Right renal pelvis (tissue), 4 donors: ENCODE data around the gene VIT. TPM values are rescaled to one million over a fixed set of nuclear protein-coding genes. Genes with fewer than 3 reads are reported as not detected.

ENCODE experiments used
- DNase-seq, 4 donors: peaks; one replicate each; pipeline ENCODE4 v3.0.0-alpha.2; 2013; ENCODE audit warnings: low read depth in 4 of 4, low spot score in 3 of 4, missing footprints in 1 of 4
- polyA plus RNA-seq, 4 donors: library from polyadenylated mRNA; unstranded; fragments of 120-200 nt; gene quantifications; one replicate each; pipeline ENCODE4 v1.2.1, GENCODE V29; 2013; ENCODE audit not compliant: insufficient read length in 4 of 4

The VIT gene
- polyA plus RNA-seq, 4 donors = 0.07 to 0.16 TPM; not detected in 2

DNA sequence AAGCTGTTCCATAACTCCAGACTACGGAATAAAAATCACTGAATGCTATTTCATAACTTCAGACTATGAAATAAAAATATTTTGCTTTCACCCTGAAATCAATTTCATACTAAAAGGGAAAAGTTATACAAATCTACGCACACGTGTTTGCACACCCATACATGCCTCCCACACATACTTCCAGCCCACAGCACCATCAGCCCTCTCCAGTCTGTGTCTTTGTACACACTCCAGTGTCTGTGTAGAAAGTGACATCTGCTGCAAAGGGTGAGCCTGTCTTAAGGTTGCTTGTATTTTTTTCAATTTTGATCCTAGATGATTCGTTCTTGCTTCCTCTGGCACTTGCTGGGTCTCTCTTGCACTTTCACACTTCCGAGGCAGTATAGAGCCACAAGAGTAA lies 53.6 kb downstream of the VIT start:
- no peak for DNase-seq

DNA sequence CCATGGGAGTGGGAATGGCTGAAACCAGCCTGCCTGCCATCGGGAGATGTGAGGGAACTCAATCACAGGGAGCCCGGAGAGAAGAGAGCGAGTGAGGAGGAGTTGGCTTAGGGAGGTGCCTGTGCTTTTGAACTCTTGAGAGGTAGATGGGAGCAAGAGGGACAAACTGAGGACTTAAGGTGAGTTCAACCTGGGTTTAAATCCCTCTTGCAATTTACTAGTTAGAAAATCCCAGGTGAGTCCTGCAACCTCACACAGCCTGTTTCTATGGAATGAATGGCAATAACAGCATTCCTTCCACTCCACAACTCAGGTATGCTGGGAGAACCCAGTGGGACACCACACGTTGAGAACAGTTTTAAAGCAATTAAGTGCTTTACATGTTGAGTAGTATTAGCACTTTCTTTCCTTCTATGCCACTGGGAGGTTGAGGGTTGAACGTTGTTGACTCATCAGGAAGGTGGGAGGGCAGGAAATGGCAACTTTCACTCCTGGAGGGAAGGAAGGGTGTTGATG lies 57.3 kb downstream of the VIT start:
- no peak for DNase-seq

DNA sequence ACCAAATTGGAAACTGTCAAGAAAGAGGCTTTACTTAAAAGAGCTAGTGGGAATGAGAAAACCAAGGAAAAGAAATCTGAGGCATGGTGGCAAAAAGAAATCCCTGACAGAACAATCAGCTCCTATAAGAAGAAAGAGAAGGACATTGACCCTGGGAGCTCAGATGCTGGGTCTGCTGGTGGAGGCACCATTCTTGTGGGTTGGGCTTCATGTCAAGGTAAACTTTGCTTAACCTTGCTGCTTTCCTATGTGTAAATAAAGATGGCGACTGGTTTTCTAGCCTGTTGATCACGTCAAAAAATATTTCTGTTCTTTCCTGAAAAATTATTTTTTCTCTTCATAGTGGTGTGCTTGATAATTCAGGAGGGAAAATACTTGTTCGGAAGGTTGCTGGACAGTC lies 58.1 kb downstream of the VIT start:
- DNase-seq = no peak

DNA sequence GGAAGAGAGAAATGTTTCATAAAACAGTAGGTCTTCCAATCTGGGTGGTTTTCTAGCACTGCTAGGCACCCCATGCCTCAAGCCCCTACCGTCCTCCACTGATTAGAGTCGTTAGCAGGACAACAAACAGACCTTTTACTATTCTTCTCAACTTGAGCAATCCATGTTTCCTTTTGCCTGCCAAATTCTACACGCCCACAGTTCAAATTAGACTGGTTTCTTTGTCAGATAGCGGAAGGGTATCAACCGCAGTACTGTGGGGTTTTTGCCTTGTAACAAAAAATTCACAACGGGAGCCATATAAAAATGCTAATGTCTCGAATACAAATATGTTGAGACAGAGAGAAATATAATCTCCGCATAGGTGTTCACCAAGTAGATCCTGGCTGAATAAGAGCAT lies 59.9 kb downstream of the VIT start:
- no peak for DNase-seq

DNA sequence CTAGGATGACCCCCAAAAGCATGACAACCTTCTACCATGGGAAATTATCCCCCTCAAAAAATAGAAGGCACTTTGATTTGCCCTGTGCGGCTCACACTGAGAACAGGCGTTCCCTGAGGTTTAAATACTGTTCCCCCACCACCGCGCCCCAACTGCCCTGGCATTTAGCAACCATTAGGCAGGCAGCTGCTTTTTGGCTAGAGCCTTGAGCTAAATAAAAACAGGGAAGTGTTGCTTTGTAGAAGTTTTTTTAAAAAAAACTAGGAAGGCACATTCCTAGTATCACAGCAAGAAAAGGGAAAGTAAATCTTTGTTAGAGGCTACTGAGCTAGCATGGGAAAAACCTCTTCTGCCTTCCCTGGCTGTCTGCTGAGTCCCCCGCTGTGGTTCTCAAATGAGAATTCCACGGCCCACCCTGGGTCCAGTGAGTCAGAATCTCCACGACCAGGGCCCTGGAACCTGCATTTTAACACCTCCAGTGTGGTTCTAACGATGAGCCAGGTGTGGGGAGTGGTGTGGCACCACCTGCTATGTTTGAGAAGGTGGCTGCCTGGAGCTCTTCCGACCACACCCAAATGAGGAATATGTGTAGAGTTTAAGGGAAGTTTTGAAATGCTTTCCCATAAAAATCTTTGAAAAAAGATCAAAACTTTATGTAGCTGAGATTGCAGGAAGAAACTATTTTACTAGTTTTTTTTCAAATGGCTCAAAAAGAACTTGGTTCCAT lies 66.4 kb downstream of the VIT start:
- DNase-seq = no peak

DNA sequence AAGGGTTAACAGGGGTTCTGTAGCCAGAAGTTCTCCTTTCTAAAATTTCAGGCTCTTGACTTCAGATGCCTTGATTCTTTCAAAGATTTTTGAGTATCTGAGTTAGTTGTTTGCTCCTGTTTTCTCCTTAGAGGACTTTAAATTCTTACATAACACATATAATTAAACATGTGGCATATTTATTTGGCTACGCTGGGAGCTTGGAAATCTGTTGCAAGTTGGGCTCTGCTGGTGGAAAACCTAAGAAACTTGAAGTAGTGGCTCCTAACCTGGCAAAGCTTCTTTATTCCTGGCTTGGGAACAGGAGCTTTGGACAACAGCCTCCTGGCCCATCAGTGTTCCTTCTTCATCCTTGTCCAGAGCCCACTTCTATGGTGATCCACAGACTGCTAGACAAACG lies 72.6 kb downstream of the VIT start:
- DNase-seq = no peak

DNA sequence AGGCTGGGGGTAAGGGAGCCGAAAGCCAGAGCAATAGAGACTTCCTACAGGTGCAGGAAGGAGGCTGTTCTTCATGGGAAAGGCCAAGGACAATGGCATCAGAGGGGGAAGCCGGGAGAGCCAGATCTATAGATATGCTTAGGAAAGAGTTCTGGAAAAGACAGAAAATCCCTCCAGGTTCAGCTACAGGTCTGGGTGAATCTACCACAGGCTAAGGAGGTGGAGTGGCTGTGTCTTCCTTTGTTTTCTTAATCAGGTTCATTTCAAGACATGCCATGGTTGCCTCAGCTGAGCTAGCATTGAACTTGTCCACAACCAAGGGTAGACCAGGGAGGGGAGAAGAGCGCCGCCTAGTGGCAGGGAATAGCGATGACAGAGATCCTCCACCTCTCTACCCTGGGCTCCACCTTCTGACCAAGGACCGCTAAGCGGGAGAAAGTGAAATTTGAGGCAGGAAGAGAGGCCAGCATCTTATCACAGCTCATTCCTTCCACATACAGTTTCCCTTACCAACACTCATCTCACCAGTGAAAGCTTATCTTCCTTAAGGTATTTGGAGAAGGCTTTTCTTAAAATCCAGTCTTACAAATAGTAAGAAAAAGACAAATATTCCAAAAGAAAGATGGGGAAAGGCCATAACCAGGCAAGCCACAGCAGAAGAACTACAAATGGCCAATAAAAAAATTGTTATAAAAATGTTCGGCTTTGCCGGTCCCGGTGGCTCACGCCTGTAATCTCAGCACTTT lies 74.2 kb downstream of the VIT start:
- no peak for DNase-seq

DNA sequence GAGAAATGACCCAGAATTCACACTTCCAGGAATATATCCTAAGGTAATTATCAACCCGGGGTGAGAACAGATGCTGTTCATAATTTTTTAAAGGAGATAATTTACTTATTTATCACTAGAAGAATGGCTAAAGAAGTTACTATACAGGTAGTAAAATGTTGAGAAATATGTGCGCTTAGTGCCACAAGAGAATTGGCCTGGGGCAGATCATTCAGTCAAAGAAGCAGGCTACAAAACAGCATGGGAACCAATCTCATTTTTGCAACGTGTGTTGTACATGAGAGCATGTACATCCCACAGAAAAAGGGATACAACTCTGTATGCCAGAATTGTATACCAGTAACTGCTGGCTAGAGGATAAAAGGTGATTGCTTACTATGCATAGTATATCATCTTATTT lies 75.2 kb downstream of the VIT start:
- no peak for DNase-seq

DNA sequence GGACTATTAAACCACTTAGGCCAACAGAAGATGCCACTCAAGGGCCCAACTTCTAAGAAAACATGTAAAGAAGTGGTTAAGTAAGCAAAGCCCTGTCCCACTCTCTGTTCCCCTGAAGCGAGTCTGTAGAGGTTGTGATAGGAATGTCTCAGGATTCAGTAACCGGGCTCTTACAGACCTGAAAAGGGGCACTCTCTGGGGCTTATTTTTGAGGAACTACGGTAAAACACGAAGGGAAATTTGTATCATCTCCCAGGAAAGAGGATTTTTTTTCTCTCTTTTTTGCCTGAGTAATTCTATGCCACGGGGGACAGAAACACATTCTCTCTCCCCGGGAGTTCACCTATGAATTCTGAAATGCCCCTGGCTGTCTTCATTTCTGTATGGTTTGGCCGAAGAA lies 77.4 kb downstream of the VIT start:
- DNase-seq = no peak

DNA sequence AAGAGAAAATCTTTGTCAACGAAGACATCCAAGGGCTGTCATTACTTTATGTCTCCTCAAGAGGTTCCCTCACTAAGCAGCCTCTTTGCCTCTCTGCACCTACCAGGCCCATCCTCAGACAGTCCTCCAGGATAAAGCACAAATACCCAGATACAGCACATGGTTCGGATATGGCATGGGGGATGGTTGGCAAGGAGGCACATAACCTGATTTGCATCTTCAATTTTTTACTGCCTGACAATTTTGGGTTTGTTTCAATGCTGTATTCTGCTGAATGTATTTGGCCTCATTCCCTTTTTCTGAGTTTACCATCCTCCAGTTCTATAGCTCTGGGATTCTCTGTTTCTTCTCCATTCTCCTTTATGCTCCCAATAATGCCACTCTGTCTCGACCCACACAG lies 78.8 kb downstream of the VIT start:
- no peak for DNase-seq

DNA sequence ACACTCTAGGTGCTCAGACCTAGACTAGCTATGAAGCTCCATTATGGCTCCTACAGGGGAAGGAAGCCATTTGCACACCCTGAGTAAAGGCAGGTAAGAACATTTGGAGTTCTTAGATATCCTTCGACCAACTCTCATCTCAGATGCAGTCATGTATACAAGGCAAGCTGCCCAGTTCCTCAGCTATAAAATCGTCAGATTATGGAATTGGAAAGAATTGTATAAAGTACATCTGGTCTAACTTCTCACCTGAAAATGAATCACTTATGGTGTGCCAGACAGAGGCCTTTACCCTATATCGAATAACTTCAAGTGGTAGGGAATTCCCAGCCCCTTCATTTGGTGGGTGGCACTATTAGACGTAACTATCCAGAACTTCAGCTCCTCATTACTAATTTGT lies 79.3 kb downstream of the VIT start:
- DNase-seq = no peak

DNA sequence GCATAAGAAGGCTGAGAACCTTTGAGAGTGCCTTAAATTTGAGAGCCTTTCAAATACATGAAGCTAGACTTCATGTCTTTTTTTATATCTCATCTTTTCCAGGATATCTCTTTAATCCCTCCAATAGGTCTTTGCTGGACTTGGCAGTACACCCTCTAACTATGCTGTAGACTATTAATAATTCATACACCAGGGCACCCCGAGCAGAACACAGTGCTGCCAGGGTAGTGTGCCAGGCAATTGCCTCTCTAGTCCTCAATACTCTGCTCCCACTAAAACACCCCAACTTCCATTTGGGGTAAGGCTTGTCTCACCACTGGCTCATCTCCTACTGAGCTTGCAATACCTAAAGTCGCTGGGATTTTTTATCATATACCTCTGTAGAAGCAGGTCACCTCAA lies 80.8 kb downstream of the VIT start:
- no peak for DNase-seq

DNA sequence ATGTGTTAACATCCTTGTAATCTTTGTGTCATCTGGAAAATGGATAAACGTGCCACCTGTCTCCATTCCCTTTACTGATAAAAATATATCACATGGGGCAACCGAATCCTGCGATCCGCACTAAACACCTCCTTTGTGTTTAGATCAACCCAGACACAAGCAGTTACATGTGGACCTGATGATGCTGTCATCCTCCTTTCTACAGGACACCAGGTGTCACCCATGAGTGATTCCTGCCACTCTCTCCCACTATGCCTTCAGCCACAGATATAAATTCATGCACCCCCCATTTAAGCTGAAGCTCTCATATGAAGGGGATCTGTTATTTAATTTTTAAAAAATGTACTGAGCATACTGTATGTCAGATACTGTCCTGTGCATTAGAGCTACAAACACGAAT lies 81.3 kb downstream of the VIT start:
- no peak for DNase-seq

DNA sequence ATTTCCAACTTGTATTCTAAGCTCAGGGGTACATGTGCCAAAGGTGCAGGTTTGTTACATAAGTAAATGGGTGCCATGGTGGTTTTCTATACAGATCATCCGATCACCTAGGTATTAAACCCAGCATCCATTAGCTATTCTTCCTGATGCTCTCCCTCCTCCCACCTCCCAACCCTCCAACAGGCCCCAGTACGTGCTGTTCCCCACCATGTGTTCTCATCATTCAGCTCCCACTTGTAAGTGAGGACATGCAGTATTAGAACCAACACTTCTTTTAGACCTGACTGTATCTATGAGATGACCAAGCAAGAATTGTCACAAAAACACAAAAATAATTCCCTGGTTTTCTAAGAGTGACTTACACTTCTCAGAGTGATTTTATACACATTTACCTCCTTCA lies 83.0 kb downstream of the VIT start:
- no peak for DNase-seq

DNA sequence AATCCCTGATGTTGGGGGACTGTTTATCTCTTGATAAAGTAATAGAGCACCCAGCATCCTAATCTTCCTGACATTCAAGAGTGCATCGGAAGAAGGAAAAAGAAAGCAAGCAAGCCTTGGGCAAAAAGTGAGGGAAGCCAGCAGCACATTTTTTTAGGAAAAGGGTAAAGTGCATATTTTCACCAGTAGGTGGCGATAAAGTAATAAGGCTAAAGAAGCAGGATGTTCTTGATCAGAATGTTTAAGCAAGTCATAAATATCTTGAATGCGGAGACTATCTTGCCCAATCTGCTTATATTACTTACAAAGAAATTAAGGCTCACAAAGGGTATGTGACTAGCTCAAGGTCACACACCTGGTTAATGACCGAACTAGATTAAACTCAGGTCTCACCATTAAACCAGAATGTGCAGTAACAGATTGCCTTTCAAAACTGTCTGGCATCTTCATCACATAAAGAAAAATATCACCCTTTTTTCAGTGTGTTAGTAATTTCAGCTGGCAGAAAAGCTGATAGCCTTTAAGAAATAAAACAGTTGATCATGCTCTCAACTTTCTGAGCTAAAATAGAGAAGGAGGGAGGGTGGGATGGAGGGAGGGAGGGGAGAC lies 83.8 kb downstream of the VIT start:
- peak; percentile 33 to 44 (median 44) for DNase-seq

DNA sequence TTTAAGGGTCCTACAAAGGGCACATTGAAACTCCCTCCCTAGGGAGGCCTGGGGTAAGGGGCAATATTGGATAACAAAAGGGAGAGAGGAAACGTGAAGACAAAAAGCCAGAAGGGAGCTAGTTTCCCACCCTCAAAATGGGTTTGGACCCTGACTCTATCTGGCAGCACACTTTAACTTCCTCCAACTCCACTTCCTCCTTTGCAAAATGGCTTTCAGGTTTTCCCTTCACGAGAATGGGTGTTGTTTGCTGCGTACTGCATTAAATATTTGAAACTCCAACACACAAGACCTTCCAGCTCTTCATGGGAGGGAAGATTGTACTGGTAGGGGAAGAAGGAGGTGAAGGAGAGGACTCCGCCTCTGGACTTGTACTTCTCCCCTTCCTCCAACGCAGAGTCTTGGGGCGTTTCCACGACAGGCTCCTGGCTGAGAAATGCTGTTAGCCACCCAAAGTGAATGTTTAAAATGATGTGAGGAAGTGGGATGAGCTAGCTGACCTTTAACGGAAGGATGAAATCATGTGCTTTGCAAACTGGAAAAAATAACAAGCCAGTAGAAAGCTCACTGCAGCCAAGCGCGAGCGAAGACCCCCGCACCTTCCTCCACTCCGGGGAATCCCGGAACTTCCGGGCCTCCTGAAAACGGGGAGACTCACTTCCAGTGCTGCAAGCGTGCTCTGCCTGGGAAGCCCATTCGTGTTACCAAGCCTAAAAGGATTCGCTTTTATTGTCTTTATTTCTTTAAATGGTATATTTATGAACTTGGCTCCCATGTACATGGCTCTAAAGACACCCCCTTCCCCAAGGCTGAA lies 85.6 kb downstream of the VIT start:
- no peak for DNase-seq

DNA sequence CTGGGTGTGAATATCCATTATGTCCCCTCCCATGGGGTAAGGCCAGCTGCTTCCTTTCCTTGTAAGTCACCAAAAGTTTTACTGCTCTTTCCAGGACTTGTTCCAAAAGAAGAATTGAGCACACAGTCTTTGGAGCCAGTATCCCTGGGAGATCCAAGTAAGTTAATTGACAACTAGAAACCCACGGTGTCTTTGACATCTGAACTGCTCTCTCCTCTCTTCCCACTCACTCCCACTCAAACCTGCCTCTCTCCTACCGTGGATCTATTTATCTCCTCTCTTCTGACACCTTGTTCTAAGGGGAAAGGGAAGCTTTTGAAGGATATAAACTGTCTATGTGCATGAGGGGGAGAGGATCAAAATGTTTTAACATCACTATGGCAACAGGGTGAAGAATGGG lies 86.7 kb downstream of the VIT start:
- peak in 2 of 4 donors; percentile 33 to 34 for DNase-seq

DNA sequence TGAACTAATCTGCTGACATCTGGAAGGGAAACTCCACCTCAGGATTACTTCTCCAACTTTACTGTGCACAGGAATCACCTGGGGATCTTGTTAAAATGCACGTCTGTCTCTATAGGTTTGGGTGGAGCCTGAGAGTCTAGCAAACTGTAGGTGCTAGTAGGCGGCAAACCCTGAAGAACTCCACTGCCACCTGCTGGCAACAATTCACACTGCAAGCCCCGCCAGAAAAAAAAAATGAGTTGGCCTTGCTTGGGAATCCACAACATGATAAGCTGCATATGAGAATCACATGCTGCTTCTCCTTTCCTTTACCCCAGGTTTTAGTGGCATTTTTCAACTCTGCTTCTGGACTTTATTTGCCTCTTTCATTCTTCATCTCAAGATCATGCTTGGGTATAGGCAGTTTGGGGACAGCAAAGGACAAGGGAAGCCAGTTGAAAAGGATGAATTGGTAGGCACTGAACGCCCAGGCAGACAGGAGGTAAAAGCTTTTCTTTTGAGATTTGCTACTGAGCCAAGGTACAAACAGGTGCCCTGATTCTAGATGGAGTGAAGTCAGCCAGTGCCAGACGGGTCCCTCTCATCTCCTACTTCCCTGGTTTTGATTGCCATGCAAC lies 88.8 kb downstream of the VIT start:
- peak; percentile 44 to 68 (median 56) for DNase-seq

DNA sequence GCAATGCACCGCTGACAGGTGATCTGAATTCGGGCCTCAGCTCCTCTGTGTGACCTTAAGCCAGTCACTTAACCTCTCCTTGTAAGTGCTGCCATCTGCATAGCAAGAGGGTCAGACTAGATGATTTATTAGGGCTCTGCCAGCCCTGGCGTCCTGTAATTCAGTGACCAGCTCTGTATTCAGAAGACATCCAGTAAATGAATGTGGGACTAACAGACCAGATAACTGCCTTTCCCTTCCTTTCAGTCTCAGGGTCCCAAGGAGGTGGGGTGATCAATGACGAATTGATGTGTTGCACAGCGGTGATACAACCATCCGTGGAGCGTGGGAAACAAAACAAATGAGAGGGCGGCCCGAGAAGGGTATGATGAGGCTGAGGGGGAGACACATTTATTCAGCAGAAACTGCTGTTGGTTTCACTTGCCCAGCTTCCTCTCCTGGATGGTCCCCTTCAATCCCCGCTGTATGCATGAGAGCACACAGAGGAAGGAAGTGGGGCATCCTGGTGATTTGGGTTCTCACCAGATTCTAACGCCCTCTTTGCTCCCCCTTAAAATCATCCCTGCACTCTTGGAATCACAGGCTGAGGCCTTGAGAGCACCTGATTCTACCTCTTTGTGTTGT lies 92.8 kb downstream of the VIT start:
- DNase-seq = no peak

DNA sequence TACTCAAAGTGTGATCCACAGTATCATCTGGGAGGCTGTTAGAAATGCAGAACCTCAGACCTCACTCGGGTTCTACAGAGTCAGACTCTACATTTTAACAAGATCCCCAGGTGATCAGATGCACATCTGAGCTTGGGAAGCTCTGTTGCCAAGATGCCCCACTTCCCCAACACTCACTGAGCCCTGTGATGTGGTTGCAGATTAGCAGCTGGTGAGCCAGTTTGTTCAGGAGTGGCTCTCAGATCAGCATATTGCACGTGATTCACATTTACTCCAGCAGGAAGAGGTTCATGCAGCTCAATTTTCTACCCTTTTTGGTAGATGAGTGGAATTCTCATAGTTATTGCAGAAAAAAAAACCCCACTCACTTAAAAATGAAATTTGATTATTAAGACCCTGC lies 96.4 kb downstream of the VIT start:
- DNase-seq = no peak
